ENCODE data around the gene WWC1. TPM values are rescaled to one million over a fixed set of nuclear protein-coding genes. Genes with fewer than 3 reads are reported as not detected.

The WWC1 gene
- under 1 TPM; 0.33 to 0.97 TPM for total RNA-seq
- long read RNA-seq, donor 1, result 0 reads
- long read RNA-seq, donor 2, result 0 reads

- intact Hi-C loops (cut with DNase I), result no loop called here
- no peak for DNase-seq (ENCODE audit: low spot score)
Measured at GRCh38 chr5:168291342-168291963, at the start of gene WWC1. Gene WWC1 (plus strand): TSS chr5:168291645. CDS start chr5:168292153, 508 bp downstream.

GRCh38 chr5:168244838-168245559 lies 46.4 kb upstream of the WWC1 start:
- intact Hi-C loops (cut with DNase I), result no loop called here
- no peak for DNase-seq (ENCODE audit: low spot score)

- DNase-seq (ENCODE audit: low spot score), result no peak
- intact Hi-C loops (cut with DNase I), result loop anchor here in 1 of 2 donors (10.0 kb wide), 1 partner anchor 465 kb away; no protein-coding TSS in a partner anchor
Measured at GRCh38 chr5:168249923-168250322, 41.5 kb upstream of the WWC1 start.

GRCh38 chr5:168251259-168251658 lies 40.2 kb upstream of the WWC1 start:
- intact Hi-C loops (cut with DNase I), result loop anchor here in 1 of 2 donors (10.0 kb wide), 1 partner anchor 464 kb away; no protein-coding TSS in a partner anchor
- no peak for DNase-seq (ENCODE audit: low spot score)

- DNase-seq (ENCODE audit: low spot score), result no peak
- intact Hi-C loops (cut with DNase I), result loop anchor here in 1 of 2 donors (10.0 kb wide), 1 partner anchor 461 kb away; no protein-coding TSS in a partner anchor
Measured at GRCh38 chr5:168254013-168254693, 37.3 kb upstream of the WWC1 start.

- intact Hi-C loops (cut with DNase I), result no loop called here
- no peak for DNase-seq (ENCODE audit: low spot score)
Measured at GRCh38 chr5:168260353-168261226, 30.9 kb upstream of the WWC1 start.

- intact Hi-C loops (cut with DNase I), result no loop called here
- DNase-seq (ENCODE audit: low spot score), result no peak
Measured at GRCh38 chr5:168261227-168261571, 30.2 kb upstream of the WWC1 start.

GRCh38 chr5:168262042-168262743 lies 29.3 kb upstream of the WWC1 start:
- DNase-seq (ENCODE audit: low spot score), result no peak

GRCh38 chr5:168263121-168263520 lies 28.3 kb upstream of the WWC1 start:
- intact Hi-C loops (cut with DNase I), result no loop called here
- DNase-seq (ENCODE audit: low spot score), result no peak

More at GRCh38 chr5:168262042-168262743, 29.3 kb upstream of the WWC1 start:
- intact Hi-C loops (cut with DNase I), result no loop called here

- intact Hi-C loops (cut with DNase I), result no loop called here
- no peak for DNase-seq (ENCODE audit: low spot score)
Measured at GRCh38 chr5:168266016-168266415, 25.4 kb upstream of the WWC1 start.

GRCh38 chr5:168268949-168269936 lies 22.2 kb upstream of the WWC1 start:
- intact Hi-C loops (cut with DNase I), result no loop called here

GRCh38 chr5:168269937-168270330 lies 21.5 kb upstream of the WWC1 start:
- intact Hi-C loops (cut with DNase I), result no loop called here
- DNase-seq (ENCODE audit: low spot score), result no peak

More at GRCh38 chr5:168268949-168269936, 22.2 kb upstream of the WWC1 start:
- DNase-seq (ENCODE audit: low spot score), result peak; percentile 93

GRCh38 chr5:168270476-168270875 lies 21.0 kb upstream of the WWC1 start:
- no peak for DNase-seq (ENCODE audit: low spot score)
- intact Hi-C loops (cut with DNase I), result no loop called here

- peak; percentile 30 for DNase-seq (ENCODE audit: low spot score)
- intact Hi-C loops (cut with DNase I), result no loop called here
Measured at GRCh38 chr5:168273056-168273980, 18.1 kb upstream of the WWC1 start.

- DNase-seq (ENCODE audit: low spot score), result no peak
- intact Hi-C loops (cut with DNase I), result no loop called here
Measured at GRCh38 chr5:168274406-168274805, 17.0 kb upstream of the WWC1 start.

GRCh38 chr5:168275940-168276339 lies 15.5 kb upstream of the WWC1 start:
- intact Hi-C loops (cut with DNase I), result no loop called here

More at GRCh38 chr5:168275940-168276339, 15.5 kb upstream of the WWC1 start:
- no peak for DNase-seq (ENCODE audit: low spot score)

All from posterior vena cava (tissue), 2 donors.